HG02970 (cell line): Measurements from ENCODE around the gene RTKN.

ENCODE experiments used
- ATAC-seq: cut with Tn5 transposase; IDR thresholded peaks from one replicate; pipeline ENCODE4 v1.9.1; 2021; ENCODE audit warnings: mild to moderate bottlenecking, moderate library complexity, moderate number of reproducible peaks; ENCODE audit not compliant: unreplicated experiment, low FRiP score

The RTKN gene

GRCh38 chr2:74384051-74384450 lies 57.7 kb downstream of the RTKN start:
- no peak for ATAC-seq

- no peak for ATAC-seq
Observed at GRCh38 chr2:74383254-74383653, 58.5 kb downstream of the RTKN start.

GRCh38 chr2:74381751-74382150 lies 60.0 kb downstream of the RTKN start:
- no peak for ATAC-seq

GRCh38 chr2:74379851-74380789 lies 61.6 kb downstream of the RTKN start, which contains the start of gene DCTN1:
Gene DCTN1 (minus strand): TSS chr2:74380311. CDS start chr2:74380037, 274 bp downstream.
- no peak for ATAC-seq

- ATAC-seq = no peak
Observed at GRCh38 chr2:74378007-74378406, 63.7 kb downstream of the RTKN start.

- no peak for ATAC-seq
Observed at GRCh38 chr2:74375838-74376237, 65.9 kb downstream of the RTKN start.
